Endothelial cell of umbilical vein (primary cell): ENCODE data around the gene MINDY2. TPM values are rescaled to one million over a fixed set of nuclear protein-coding genes. Genes with fewer than 3 reads are reported as not detected.

Experiments
- BruUV-seq: library from RNA; stranded (reverse); fragments of 400-500 nt; replicated peaks from 2 replicates; lab custom pipeline; 2021; lab: Mats Ljungman, UMichigan
- CTCF ChIA-PET: fragments of 300-600, 350-600 bp; sonication (Branson Sonifier 250); formaldehyde crosslinking; loops from one replicate; lab custom pipeline; 2021; ENCODE audit warnings: antibody characterized with exemption, inconsistent platforms; lab: Charles Lee
- POLR2A ChIA-PET: fragments of 300-600, 350-600 bp; sonication (Branson Sonifier 250); formaldehyde crosslinking; loops from one replicate; lab custom pipeline; 2021; ENCODE audit warnings: antibody characterized with exemption, inconsistent platforms; lab: Charles Lee
- DNase-seq: peaks from one replicate; pipeline ENCODE4 v3.0.0-alpha.2; 2011; ENCODE audit warnings: low read depth, low spot score
- FAIRE-seq: peaks from 2 replicates; lab custom pipeline; 2011; peaks lifted over from hg19 to GRCh38; lab: Jason Lieb, UNC
- H2AFZ ChIP-seq: 2 replicates; pipeline ENCODE4 v1.6.0; 2012; ENCODE audit warnings: low read depth, low read length, control low read depth, inconsistent platforms
- H3K27ac ChIP-seq: 2 replicates; pipeline ENCODE4 v1.5.1; 2011; ENCODE audit warnings: low read depth, mild to moderate bottlenecking, control low read depth, low read length, moderate library complexity; ENCODE audit not compliant: insufficient read depth
- H3K27me3 ChIP-seq, 2 experiments: 2 replicates each; pipeline versions ENCODE4 v1.6.0 to v1.6.1; 2011; ENCODE audit warnings: low read length in 2 of 2, mixed read lengths in 1 of 2; ENCODE audit not compliant: control insufficient read depth in 2 of 2, insufficient read depth in 2 of 2
- H3K36me3 ChIP-seq, 2 experiments: 2 replicates in 1 of 2; 3 replicates in 1 of 2; pipeline ENCODE4 v1.5.1; 2011; ENCODE audit warnings: low read length in 2 of 2, mild to moderate bottlenecking in 1 of 2, moderate library complexity in 1 of 2; ENCODE audit not compliant: control insufficient read depth in 2 of 2, insufficient read depth in 2 of 2; ENCODE audit errors: extremely low read depth in 1 of 2
- H3K4me1 ChIP-seq: 3 replicates; pipeline ENCODE4 v1.5.1; 2011; ENCODE audit warnings: mild to moderate bottlenecking, low read length; ENCODE audit not compliant: control insufficient read depth, insufficient read depth; ENCODE audit errors: extremely low read depth
- H3K4me2 ChIP-seq: 2 replicates; pipeline ENCODE4 v1.6.1; 2011; ENCODE audit warnings: low read length, control low read depth, mixed read lengths; ENCODE audit not compliant: insufficient read depth
- H3K4me3 ChIP-seq, 3 experiments: fragments of 200-600 bp in 1 of 3; sonication (generic), shearing (Covaris generic) in 1 of 3; replicated peaks in 1 of 3; 2 replicates each; pipeline ENCODE4 v1.5.1; 2011 to 2016; ENCODE audit warnings: control low read depth in 3 of 3, low read length in 3 of 3, mild to moderate bottlenecking in 2 of 3, inconsistent platforms in 1 of 3, low read depth in 1 of 3, moderate library complexity in 1 of 3; ENCODE audit not compliant: insufficient read depth in 1 of 3
- H3K79me2 ChIP-seq: 2 replicates; pipeline ENCODE4 v1.6.0; 2012; ENCODE audit warnings: low read length, inconsistent platforms; ENCODE audit not compliant: control insufficient read depth, insufficient read depth
- H3K9ac ChIP-seq: replicated peaks from 2 replicates; pipeline ENCODE3; 2011; ENCODE audit warnings: low read length, control low read depth; ENCODE audit not compliant: insufficient read depth; ENCODE audit errors: extremely low read depth
- H3K9me1 ChIP-seq: replicated peaks from 3 replicates; pipeline ENCODE4 v1.6.0; 2011; ENCODE audit warnings: mild to moderate bottlenecking, low read length; ENCODE audit not compliant: control insufficient read depth, insufficient read depth; ENCODE audit errors: extremely low read depth
- H3K9me3 ChIP-seq: replicated peaks from 2 replicates; pipeline ENCODE4 v1.5.1; 2012; ENCODE audit warnings: low read length, inconsistent platforms; ENCODE audit not compliant: control insufficient read depth, insufficient read depth
- H4K20me1 ChIP-seq: replicated peaks from 2 replicates; pipeline ENCODE3; 2011; ENCODE audit warnings: mild to moderate bottlenecking, low read length; ENCODE audit not compliant: control insufficient read depth, insufficient read depth; ENCODE audit errors: extremely low read depth
- CTCF ChIP-seq, 2 donors: IDR thresholded peaks; 1 replicate in 1 of 2; 2 replicates in 1 of 2; pipeline ENCODE4 v1.5.1; 2011; ENCODE audit warnings: low read length in 2 of 2, mild to moderate bottlenecking in 2 of 2, moderate library complexity in 2 of 2, control low read depth in 1 of 2, inconsistent platforms in 1 of 2, low read depth in 1 of 2; ENCODE audit not compliant: insufficient read depth in 1 of 2; ENCODE audit errors: extremely low read depth in 1 of 2
- EZH2 ChIP-seq: IDR thresholded peaks from 2 replicates; pipeline ENCODE4 v1.6.1; 2012; ENCODE audit warnings: borderline replicate concordance, low read depth, mild to moderate bottlenecking, moderate library complexity, low read length, inconsistent platforms; ENCODE audit not compliant: severe bottlenecking
- FOS ChIP-seq: IDR thresholded peaks from 2 replicates; pipeline ENCODE4 v1.6.1; 2011; ENCODE audit warnings: mild to moderate bottlenecking, low read length, moderate library complexity, borderline replicate concordance; ENCODE audit not compliant: insufficient read depth
- GATA2 ChIP-seq: IDR thresholded peaks from 2 replicates; pipeline ENCODE4 v1.7.0; 2011; ENCODE audit warnings: low read depth, mild to moderate bottlenecking, moderate library complexity, mixed read lengths, low read length; ENCODE audit not compliant: insufficient read length, insufficient read depth
- JUN ChIP-seq: IDR thresholded peaks from 2 replicates; pipeline ENCODE4 v1.6.1; 2011; ENCODE audit warnings: borderline replicate concordance, low read depth; ENCODE audit not compliant: insufficient read length, insufficient read depth
- MAX ChIP-seq: IDR thresholded peaks from 2 replicates; pipeline ENCODE4 v1.6.1; 2011; ENCODE audit not compliant: insufficient read depth, insufficient read length
- MYC ChIP-seq: IDR thresholded peaks from one replicate; pipeline ENCODE4 v1.6.1; 2011; ENCODE audit warnings: mild to moderate bottlenecking, low read depth, low read length
- POLR2A ChIP-seq: IDR thresholded peaks from 2 replicates; pipeline ENCODE4 v1.6.1; 2012; ENCODE audit warnings: low read depth, mild to moderate bottlenecking, control low read depth, low read length
- POLR2AphosphoS5 ChIP-seq: IDR thresholded peaks from 2 replicates; pipeline ENCODE4 v1.6.1; 2012; ENCODE audit warnings: low read depth, mild to moderate bottlenecking, control low read depth, low read length, moderate library complexity; ENCODE audit not compliant: insufficient read depth
- dilution Hi-C: fragments of 300-500 bp; cut with MboI; formaldehyde crosslinking; loops from one replicate; pipeline ENCODE4 v1.15.0; 2019; ENCODE audit warnings: low sequenced_read_pairs; ENCODE audit not compliant: extremely low pct_ligation_motif_present
- intact Hi-C: fragments of 100-400 bp; cut with micrococcal nuclease; formaldehyde crosslinking; loops from one replicate; pipeline ENCODE4 v1.10.0; 2022
- polyA plus RNA-seq, 4 experiments: library from polyadenylated mRNA; depleted of rRNA in 3 of 4; stranded (reverse) in 3 of 4; unstranded in 1 of 4; fragments of >200 nt; gene quantifications; 2 replicates each; pipeline versions ENCODE4 v1.2.1 to v1.2.3, GENCODE V29; 2011 to 2012; ENCODE audit warnings: missing spikeins in 1 of 4
- total RNA-seq: library from RNA; stranded (reverse); gene quantifications from 2 replicates; pipeline ENCODE4 v1.2.3, GENCODE V29; 2021

MINDY2 gene
- total and polyA plus RNA-seq, 2 donors (not counting 3 experiments of a cell fraction or from before 2014, with no cell fraction given) = 1.6 to 13.7 TPM

- intact Hi-C loops = no loop called here
- H3K4me3 ChIP-seq = no peak overlapping the region
- no peaks in the 10 kb centered on the region for H3K4me1 ChIP-seq
- no peak overlapping the region for H3K27ac ChIP-seq
- no peaks in the 10 kb centered on the region for H4K20me1 ChIP-seq
- no peak overlapping the region for H3K4me2 ChIP-seq
- H3K9ac ChIP-seq = no peak overlapping the region
- no peak for DNase-seq
- no peaks in the 10 kb centered on the region for H3K27me3 ChIP-seq
- H3K9me3 ChIP-seq = no peaks in the 10 kb centered on the region
- peak; percentile 52 for FAIRE-seq
- dilution Hi-C loops = no loop called here
- POLR2A ChIA-PET = no interaction called here
- no peak overlapping the region for H2AFZ ChIP-seq
- TF ChIP-seq POLR2AphosphoS5 = no peak
- no peak for TF ChIP-seq GATA2
- TF ChIP-seq CTCF (IDR thresholded peaks at IDR 0.05; ENCODE audit: extremely low read depth in 1 of 2, insufficient read depth in 1 of 2, low read depth in 1 of 2, low read length in 2 of 2) = no peak
- TF ChIP-seq FOS = no peak
- TF ChIP-seq JUN = no peak
- TF ChIP-seq POLR2A = no peak
- TF ChIP-seq MYC = no peak
- TF ChIP-seq MAX = no peak
- no peak for TF ChIP-seq EZH2
- BruUV-seq = no TSS peak
- CTCF ChIA-PET = interaction anchor here (1.6 kb wide), 1 partner anchor 9 kb away, joined by 4 read pairs; no protein-coding TSS in a partner anchor
- no peaks in the 10 kb centered on the region for H3K79me2 ChIP-seq
- H3K9me1 ChIP-seq = peaks cover 2% of the 10 kb centered on the region
- H3K36me3 ChIP-seq = no peaks in the 10 kb centered on the region
These were observed 22.8 kb downstream of the MINDY2 start for GRCh38 chr15:58793862-58794261.
